ENCODE data around the gene SLC6A2.

DNA sequence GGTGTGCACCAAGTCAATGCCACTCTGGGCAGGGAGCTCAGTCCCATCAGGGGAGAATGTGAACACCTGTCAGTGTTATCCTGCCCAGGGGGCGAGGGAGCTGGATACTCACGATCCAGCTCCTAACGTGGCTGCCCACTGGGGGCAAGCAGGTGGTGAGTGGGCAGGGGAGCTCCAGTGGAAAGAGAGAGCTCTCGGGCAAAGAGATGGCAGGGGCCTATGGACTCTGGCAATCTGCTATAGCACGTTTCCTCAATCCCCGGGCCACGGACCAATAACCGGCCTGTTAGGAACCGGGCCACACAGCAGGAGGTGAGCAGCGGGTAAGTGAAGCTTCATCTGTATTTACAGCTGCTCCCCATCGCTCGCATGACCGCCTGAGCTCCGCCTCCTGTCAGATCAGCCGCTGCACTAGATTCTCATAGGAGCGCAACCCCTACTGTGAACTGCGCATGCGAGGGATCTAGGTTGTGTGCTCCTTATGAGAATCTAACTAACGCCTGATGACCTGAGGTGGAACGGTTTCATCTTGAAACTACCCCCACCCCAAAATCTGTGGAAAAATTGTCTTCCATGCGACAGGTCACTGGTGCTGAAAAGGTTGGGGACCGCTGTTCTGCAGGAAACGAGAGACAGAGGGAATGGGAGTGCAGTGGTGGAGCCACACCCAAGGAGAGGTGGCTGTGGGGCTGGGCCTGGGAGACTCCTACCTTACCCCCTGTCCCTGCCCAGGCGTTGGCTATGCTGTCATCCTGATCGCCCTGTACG lies 15.6 kb downstream of the SLC6A2 start:
- no peak for TF ChIP-seq GABPA (IDR thresholded peaks at IDR 0.05; ENCODE audit: low read depth)
- TF ChIP-seq, protein P1, sequence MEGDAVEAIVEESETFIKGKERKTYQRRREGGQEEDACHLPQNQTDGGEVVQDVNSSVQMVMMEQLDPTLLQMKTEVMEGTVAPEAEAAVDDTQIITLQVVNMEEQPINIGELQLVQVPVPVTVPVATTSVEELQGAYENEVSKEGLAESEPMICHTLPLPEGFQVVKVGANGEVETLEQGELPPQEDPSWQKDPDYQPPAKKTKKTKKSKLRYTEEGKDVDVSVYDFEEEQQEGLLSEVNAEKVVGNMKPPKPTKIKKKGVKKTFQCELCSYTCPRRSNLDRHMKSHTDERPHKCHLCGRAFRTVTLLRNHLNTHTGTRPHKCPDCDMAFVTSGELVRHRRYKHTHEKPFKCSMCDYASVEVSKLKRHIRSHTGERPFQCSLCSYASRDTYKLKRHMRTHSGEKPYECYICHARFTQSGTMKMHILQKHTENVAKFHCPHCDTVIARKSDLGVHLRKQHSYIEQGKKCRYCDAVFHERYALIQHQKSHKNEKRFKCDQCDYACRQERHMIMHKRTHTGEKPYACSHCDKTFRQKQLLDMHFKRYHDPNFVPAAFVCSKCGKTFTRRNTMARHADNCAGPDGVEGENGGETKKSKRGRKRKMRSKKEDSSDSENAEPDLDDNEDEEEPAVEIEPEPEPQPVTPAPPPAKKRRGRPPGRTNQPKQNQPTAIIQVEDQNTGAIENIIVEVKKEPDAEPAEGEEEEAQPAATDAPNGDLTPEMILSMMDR (IDR thresholded peaks at IDR 0.05; ENCODE audit: insufficient read depth, low read length) = no peak
